B cell (primary cell): ENCODE results near the gene CCL11.

Experiments
- CTCF ChIP-seq: fragments of 200-600 bp; IDR thresholded peaks from one replicate; pipeline ENCODE4 v1.8.0; 2022; ENCODE audit warnings: antibody characterized with exemption, mild to moderate bottlenecking
- EZH2 ChIP-seq: IDR thresholded peaks from 2 replicates; pipeline ENCODE4 v1.6.1; 2012; ENCODE audit warnings: borderline replicate concordance, low read depth, mild to moderate bottlenecking, moderate library complexity, low read length; ENCODE audit not compliant: insufficient read depth, poor library complexity, severe bottlenecking

DNA sequence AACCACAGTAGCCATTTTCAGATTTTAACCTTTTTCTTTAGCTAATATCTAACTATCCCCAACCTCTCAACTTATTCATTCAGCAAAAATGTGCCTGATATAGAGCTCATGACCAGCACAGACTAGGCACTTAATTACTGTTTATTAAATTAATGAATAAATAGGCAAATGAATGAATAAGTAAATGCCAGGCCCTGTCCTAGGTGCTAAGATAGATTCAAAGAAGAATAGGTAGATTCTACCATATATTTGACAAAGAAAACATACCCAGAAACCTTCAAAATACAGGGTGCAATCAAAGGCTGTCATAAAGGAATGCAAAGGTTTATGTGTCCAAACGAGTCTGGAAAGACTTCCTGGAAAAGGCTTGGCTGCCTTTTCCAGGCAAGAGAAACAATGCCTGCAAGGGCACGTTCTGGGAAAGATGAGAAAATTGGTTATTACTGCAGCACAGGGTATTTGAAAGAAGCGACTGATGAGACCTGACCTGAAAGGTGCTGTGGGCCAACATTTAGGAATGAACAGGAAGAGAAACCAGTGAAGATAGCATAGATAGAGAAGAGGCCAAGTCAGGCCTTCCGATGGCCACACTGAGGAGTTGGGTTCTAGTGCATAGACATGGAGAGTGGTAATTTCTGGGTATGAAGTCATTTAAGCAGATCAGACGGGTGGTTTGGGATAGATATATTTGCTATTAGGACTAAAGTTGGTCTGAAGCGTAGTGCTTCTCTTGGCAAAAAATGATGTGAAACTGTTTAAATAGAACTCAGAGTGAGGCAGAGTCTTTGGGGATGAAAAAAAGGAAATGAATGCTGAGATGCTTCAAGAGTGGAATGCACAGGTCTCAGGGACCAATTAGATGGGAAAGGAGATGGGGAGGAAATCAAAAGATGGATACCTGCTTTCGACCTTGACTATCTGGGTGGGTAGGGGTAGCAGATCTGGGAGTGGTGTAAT, 41.9 kb upstream of the CCL11 start:
- TF ChIP-seq CTCF (no peak), EZH2 (no peak)
